GM18861 (cell line): Measurements from ENCODE around the gene GPR17.

Source experiments
- ATAC-seq: cut with Tn5 transposase; IDR thresholded peaks from one replicate; pipeline ENCODE4 v1.9.1; 2021; ENCODE audit not compliant: unreplicated experiment

The GPR17 gene

GRCh38 chr2:127641133-127641532 lies 4.8 kb upstream of the GPR17 start:
- ATAC-seq = no peak

- ATAC-seq = no peak
Measured at GRCh38 chr2:127641846-127642507, 4.0 kb upstream of the GPR17 start.

- ATAC-seq = no peak
Measured at GRCh38 chr2:127642706-127643438, 3.1 kb upstream of the GPR17 start.

GRCh38 chr2:127643439-127644065 lies 2.4 kb upstream of the GPR17 start:
- no peak for ATAC-seq

GRCh38 chr2:127644066-127645025 lies 1.6 kb upstream of the GPR17 start:
- ATAC-seq = no peak

- no peak for ATAC-seq
Measured at GRCh38 chr2:127645026-127645394, 943 bp upstream of the GPR17 start.

GRCh38 chr2:127646487-127647241 lies 711 bp downstream of the GPR17 start:
- no peak for ATAC-seq

GRCh38 chr2:127647242-127648190 lies 1.6 kb downstream of the GPR17 start:
- ATAC-seq = no peak

- ATAC-seq = no peak
Measured at GRCh38 chr2:127648321-127648720, 2.4 kb downstream of the GPR17 start.

GRCh38 chr2:127649100-127649611 lies 3.2 kb downstream of the GPR17 start:
- ATAC-seq = no peak

GRCh38 chr2:127649684-127650040 lies 3.7 kb downstream of the GPR17 start:
- peak; percentile 59 for ATAC-seq

- no peak for ATAC-seq
Measured at GRCh38 chr2:127650041-127650784, 4.3 kb downstream of the GPR17 start.

- no peak for ATAC-seq
Measured at GRCh38 chr2:127650785-127651380, 4.9 kb downstream of the GPR17 start.

- no peak for ATAC-seq
Measured at GRCh38 chr2:127651381-127651809, 5.4 kb downstream of the GPR17 start.

GRCh38 chr2:127651971-127652550 lies 6.1 kb downstream of the GPR17 start:
- no peak for ATAC-seq

GRCh38 chr2:127652786-127653357 lies 6.9 kb downstream of the GPR17 start:
- ATAC-seq = no peak

GRCh38 chr2:127653421-127654083 lies 7.6 kb downstream of the GPR17 start:
- no peak for ATAC-seq
